Measurements from ENCODE around the gene CRIM1. TPM values are rescaled to one million over a fixed set of nuclear protein-coding genes. Genes with fewer than 3 reads are reported as not detected.

Gene CRIM1
- total RNA-seq, 6 experiments from 2014 or later: 731 to 946 (median 839) TPM

DNA sequence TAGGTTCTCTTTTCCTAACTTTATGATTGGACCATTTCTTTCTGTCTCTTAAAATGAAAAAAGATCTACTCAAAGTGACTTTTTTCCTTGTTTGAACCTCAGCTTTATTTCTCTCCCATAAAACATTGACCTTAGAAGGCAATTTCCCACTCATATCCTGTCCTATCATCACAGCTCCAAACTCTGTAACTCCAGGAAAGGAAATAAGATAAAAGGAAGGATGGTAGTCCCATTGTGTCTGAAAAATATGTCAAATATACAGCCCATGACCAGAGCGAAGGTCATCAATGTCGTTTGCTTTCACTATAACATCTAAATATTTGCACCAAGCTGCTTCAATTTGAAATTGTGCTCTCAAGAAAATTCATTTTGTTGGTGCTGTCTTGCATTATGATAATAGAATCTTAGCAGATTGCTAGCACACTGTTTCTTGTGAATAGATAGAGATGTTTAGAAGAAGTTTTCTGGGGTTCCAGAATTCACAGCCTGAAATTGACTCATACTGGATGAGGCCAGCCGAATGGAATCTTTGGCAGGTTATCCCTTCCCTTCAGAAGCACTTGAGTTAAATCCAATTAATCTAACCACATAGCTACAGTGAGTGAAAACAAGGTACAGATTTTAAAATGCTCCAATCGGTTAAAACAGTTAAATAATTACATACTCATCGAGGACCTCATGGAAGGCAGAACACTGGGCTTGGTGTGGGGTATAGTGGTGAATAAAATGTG lies 95.1 kb downstream of the CRIM1 start:
- TF ChIP-seq, protein P1, sequence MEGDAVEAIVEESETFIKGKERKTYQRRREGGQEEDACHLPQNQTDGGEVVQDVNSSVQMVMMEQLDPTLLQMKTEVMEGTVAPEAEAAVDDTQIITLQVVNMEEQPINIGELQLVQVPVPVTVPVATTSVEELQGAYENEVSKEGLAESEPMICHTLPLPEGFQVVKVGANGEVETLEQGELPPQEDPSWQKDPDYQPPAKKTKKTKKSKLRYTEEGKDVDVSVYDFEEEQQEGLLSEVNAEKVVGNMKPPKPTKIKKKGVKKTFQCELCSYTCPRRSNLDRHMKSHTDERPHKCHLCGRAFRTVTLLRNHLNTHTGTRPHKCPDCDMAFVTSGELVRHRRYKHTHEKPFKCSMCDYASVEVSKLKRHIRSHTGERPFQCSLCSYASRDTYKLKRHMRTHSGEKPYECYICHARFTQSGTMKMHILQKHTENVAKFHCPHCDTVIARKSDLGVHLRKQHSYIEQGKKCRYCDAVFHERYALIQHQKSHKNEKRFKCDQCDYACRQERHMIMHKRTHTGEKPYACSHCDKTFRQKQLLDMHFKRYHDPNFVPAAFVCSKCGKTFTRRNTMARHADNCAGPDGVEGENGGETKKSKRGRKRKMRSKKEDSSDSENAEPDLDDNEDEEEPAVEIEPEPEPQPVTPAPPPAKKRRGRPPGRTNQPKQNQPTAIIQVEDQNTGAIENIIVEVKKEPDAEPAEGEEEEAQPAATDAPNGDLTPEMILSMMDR (IDR thresholded peaks at IDR 0.05): no peak
- DNase-seq: peak; percentile 85
- no peak overlapping the region; the same call in 1 of the 2 replicates for H3K27ac Mint-ChIP-seq
- no peaks in the 10 kb centered on the region; the same call in 1 of the 2 replicates for H3K4me1 Mint-ChIP-seq (ENCODE audit: low read depth)
- H3K9me3 Mint-ChIP-seq: 0 out of 2 replicates have a peak, but pooled peaks cover 4% of the 10 kb centered on the region
- H3K4me3 Mint-ChIP-seq: peak overlapping the region; percentile 47
- H3K36me3 Mint-ChIP-seq (ENCODE audit: low read depth): peaks cover 47% of the 10 kb centered on the region
- peaks cover 31% of the 10 kb centered on the region for H3K27me3 Mint-ChIP-seq (ENCODE audit: insufficient read depth)

DNA sequence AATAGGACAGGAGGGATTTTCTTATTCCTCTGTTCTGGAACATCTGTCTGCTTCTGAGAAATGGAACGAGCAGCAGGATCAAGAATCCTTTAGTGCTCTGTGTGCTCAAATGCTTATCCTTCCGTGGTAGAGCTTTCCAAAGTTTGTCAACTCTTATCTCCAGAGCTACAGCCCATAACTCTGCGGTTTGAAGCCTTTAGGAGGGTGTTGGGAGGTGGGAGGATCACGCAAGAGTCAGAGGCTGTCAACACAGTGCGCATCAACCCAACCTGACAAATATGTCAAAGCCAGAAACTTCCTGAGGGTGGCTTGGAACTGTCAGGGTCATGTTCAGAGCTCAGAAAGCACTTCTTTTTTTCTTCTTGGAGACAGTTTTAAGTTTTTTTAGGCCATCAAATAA lies 95.9 kb downstream of the CRIM1 start:
- Mint-ChIP-seq H3K36me3 (ENCODE audit: low read depth) (peaks cover 43% of the 10 kb centered on the region), H3K27me3 (ENCODE audit: insufficient read depth) (peaks cover 28% of the 10 kb centered on the region), H3K9me3 (0 out of 2 replicates have a peak, but pooled peaks cover 4% of the 10 kb centered on the region), H3K4me3 (peak overlapping the region; percentile 47), H3K27ac (no peak overlapping the region; the same call in 1 of the 2 replicates), H3K4me1 (ENCODE audit: low read depth) (no peaks in the 10 kb centered on the region; the same call in 1 of the 2 replicates)
- no peak for DNase-seq
- TF ChIP-seq, protein P1 (IDR thresholded peaks at IDR 0.05): no peak

- peaks cover 39% of the 10 kb centered on the region for H3K36me3 Mint-ChIP-seq (ENCODE audit: low read depth)
- H3K9me3 Mint-ChIP-seq: 0 out of 2 replicates have a peak, but pooled peaks cover 4% of the 10 kb centered on the region
- H3K4me1 Mint-ChIP-seq (ENCODE audit: low read depth): no peaks in the 10 kb centered on the region; the same call in 1 of the 2 replicates
- DNase-seq: peak; percentile 64
- TF ChIP-seq, protein P1 (IDR thresholded peaks at IDR 0.05): no peak
- H3K4me3 Mint-ChIP-seq: peak overlapping the region; percentile 47
- no peak overlapping the region; the same call in 1 of the 2 replicates for H3K27ac Mint-ChIP-seq
- H3K27me3 Mint-ChIP-seq (ENCODE audit: insufficient read depth): peaks cover 28% of the 10 kb centered on the region
Measured at GRCh38 chr2:36452260-36452659, 96.7 kb downstream of the CRIM1 start.

DNA sequence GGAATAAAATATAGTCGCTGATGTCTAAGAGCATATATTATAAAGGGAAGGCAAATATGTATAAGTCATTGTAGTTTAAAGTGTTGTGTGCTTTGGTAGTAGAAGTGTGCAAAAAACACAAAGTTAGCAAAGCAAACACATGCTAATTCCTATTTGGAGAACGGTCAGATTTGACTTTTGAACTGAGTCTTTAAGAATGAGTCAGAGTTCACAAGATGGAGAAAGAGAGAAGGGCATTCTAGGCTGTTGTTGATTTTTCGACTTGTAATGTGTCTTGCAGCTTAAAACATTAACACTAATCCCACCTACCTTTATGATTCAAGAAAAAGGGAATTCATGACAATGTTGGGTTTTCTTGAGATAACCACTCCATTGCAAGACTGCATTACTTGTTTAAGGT lies 98.1 kb downstream of the CRIM1 start:
- H3K9me3 Mint-ChIP-seq: 0 out of 2 replicates have a peak, but pooled peaks cover 4% of the 10 kb centered on the region
- DNase-seq: no peak
- no peaks in the 10 kb centered on the region; the same call in 1 of the 2 replicates for H3K4me1 Mint-ChIP-seq (ENCODE audit: low read depth)
- no peak overlapping the region for H3K4me3 Mint-ChIP-seq
- peaks cover 25% of the 10 kb centered on the region for H3K36me3 Mint-ChIP-seq (ENCODE audit: low read depth)
- TF ChIP-seq, protein P1 (IDR thresholded peaks at IDR 0.05): no peak
- peaks cover 23% of the 10 kb centered on the region for H3K27me3 Mint-ChIP-seq (ENCODE audit: insufficient read depth)
- no peak overlapping the region for H3K27ac Mint-ChIP-seq

DNA sequence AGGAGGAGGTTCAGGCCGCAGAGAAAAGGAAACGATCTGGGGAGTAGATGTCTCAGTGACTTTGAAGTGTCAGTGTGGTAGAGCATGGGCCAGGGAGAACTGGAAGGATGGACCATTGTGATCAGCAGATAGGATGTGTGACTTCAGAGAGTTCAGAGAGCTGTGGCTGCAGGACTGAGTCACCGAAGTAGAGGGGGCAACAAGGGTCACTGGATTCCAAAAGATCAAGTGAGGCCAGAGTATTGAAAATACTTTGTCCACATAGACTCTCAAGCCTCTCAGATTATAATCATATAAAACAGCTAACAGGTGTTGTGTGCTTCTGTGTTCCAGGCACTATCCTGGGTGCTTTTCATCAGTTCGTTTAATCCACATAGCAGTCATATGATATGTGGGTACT lies 99.4 kb downstream of the CRIM1 start:
- Mint-ChIP-seq H3K4me1 (ENCODE audit: low read depth) (no peaks in the 10 kb centered on the region), H3K27ac (no peak overlapping the region), H3K4me3 (no peak overlapping the region), H3K9me3 (0 out of 2 replicates have a peak, but pooled peaks cover 4% of the 10 kb centered on the region), H3K36me3 (ENCODE audit: low read depth) (peaks cover 24% of the 10 kb centered on the region), H3K27me3 (ENCODE audit: insufficient read depth) (peaks cover 16% of the 10 kb centered on the region)
- TF ChIP-seq, protein P1 (IDR thresholded peaks at IDR 0.05): no peak
- no peak for DNase-seq

Data from HFFc6 (cell line).